Upper lobe of left lung (tissue), 4 donors: Measurements from ENCODE around the gene PLA2G4D.

Source experiments
- POLR2A ChIP-seq, 4 donors: fragments of 450-650 bp; IDR thresholded peaks; one replicate each; pipeline ENCODE4 v1.5.1; 2016 to 2017; ENCODE audit warnings: antibody characterized with exemption in 4 of 4, mild to moderate bottlenecking in 2 of 4
- POLR2AphosphoS5 ChIP-seq, 2 donors: sonication (generic); formaldehyde crosslinking; IDR thresholded peaks; one replicate each; pipeline ENCODE4 v1.5.1; 2017; ENCODE audit warnings: antibody characterized with exemption in 2 of 2
- TF ChIP-seq, protein P1 (sequence below), 6 experiments: fragments of 450-650 bp in 4 of 6; fragments of 200-600 bp in 2 of 6; sonication (generic) in 2 of 6; IDR thresholded peaks; one replicate each; pipeline ENCODE4 v1.5.1; 2016 to 2019; ENCODE audit warnings: antibody characterized with exemption in 6 of 6

GRCh38 chr15:42108189-42108588 is 13.8 kb upstream of the PLA2G4D start:
- TF ChIP-seq, protein P1, sequence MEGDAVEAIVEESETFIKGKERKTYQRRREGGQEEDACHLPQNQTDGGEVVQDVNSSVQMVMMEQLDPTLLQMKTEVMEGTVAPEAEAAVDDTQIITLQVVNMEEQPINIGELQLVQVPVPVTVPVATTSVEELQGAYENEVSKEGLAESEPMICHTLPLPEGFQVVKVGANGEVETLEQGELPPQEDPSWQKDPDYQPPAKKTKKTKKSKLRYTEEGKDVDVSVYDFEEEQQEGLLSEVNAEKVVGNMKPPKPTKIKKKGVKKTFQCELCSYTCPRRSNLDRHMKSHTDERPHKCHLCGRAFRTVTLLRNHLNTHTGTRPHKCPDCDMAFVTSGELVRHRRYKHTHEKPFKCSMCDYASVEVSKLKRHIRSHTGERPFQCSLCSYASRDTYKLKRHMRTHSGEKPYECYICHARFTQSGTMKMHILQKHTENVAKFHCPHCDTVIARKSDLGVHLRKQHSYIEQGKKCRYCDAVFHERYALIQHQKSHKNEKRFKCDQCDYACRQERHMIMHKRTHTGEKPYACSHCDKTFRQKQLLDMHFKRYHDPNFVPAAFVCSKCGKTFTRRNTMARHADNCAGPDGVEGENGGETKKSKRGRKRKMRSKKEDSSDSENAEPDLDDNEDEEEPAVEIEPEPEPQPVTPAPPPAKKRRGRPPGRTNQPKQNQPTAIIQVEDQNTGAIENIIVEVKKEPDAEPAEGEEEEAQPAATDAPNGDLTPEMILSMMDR (IDR thresholded peaks at IDR 0.05): no peak
- TF ChIP-seq POLR2AphosphoS5 (IDR thresholded peaks at IDR 0.05): no peak
- TF ChIP-seq POLR2A (IDR thresholded peaks at IDR 0.05): no peak
